Measurements from ENCODE around the gene P2RX6. TPM values are rescaled to one million over a fixed set of nuclear protein-coding genes. Genes with fewer than 3 reads are reported as not detected.

The P2RX6 gene
- total and polyA plus RNA-seq, 12 donors: 0.07 to 7.7 (median 3.2) TPM

DNA sequence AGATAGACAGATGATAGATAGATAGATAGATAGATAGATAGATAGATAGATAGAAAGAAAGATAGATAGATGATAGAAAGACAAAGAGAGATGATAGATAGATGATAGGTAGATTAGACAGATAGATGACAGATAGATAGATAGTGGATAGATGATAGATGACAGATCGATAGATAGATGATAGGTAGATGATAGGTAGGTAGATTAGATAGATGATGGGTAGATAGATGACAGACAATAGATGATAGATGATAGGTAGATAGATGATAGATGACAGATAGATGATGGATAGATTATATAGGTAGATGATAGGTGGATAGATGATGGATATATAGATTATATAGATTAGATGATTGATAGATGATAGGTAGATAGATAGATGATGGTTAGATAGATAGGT, 28.6 kb upstream of the P2RX6 start:
- TF ChIP-seq, protein P1, sequence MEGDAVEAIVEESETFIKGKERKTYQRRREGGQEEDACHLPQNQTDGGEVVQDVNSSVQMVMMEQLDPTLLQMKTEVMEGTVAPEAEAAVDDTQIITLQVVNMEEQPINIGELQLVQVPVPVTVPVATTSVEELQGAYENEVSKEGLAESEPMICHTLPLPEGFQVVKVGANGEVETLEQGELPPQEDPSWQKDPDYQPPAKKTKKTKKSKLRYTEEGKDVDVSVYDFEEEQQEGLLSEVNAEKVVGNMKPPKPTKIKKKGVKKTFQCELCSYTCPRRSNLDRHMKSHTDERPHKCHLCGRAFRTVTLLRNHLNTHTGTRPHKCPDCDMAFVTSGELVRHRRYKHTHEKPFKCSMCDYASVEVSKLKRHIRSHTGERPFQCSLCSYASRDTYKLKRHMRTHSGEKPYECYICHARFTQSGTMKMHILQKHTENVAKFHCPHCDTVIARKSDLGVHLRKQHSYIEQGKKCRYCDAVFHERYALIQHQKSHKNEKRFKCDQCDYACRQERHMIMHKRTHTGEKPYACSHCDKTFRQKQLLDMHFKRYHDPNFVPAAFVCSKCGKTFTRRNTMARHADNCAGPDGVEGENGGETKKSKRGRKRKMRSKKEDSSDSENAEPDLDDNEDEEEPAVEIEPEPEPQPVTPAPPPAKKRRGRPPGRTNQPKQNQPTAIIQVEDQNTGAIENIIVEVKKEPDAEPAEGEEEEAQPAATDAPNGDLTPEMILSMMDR (IDR thresholded peaks at IDR 0.05): no peak
- H3K27me3 ChIP-seq: no peaks in the 10 kb centered on the region
- peaks cover 6 to 18% (median 16%) of the 10 kb centered on the region in 9 donors for H3K4me1 ChIP-seq
- H3K36me3 ChIP-seq: peaks cover 0 to 71% (median 11%) of the 10 kb centered on the region in 9 donors
- WGBS, 2 donors: 95% methylated on average over 1 of the region's 1 CpG
- no peak overlapping the region for H3K4me3 ChIP-seq
- intact Hi-C loops (cut with DNase I): loop anchor here in 3 of 10 donors (10.0 kb wide), 3 partner anchors 58 to 102 kb away; partner anchors contain the start of genes CRKL (in 2 of the 3) and LRRC74B (in 1 of the 3)
- H3K9me3 ChIP-seq: no peaks in the 10 kb centered on the region
- ATAC-seq: no peak
- no peak overlapping the region for H3K27ac ChIP-seq
- no peak for DNase-seq

DNA sequence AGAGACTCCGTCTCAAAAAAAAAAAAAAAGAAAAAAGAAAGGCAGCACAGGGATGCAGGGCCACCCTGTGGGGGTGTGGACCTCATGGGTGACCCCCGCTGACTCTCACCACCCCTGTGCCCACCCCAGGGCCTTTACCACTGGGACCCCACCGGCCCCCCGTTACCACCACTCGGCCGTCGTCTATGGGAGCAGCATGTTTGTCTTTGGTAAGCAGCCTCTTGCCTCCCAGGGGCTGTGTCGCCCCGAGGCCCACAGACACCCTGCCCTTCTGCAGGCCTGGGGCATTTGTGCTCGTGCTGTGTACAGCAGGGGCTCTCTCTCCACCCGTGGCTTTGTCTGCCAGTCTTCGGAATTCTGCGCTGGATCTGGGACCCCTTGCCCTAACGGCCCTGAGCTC, 27.6 kb upstream of the P2RX6 start:
- H3K4me3 ChIP-seq: no peak overlapping the region
- intact Hi-C loops (cut with DNase I): loop anchor here in 3 of 10 donors (10.0 kb wide), 3 partner anchors 57 to 103 kb away; partner anchors contain the start of genes CRKL (in 2 of the 3) and LRRC74B (in 1 of the 3)
- peaks cover 0 to 81% (median 19%) of the 10 kb centered on the region in 9 donors for H3K36me3 ChIP-seq
- ATAC-seq: no peak
- 93 to 94% methylated on average over 14 of the region's 14 CpGs for WGBS, 2 donors
- no peaks in the 10 kb centered on the region for H3K27me3 ChIP-seq
- H3K9me3 ChIP-seq: no peaks in the 10 kb centered on the region
- H3K4me1 ChIP-seq: peaks cover 5 to 15% (median 13%) of the 10 kb centered on the region in 9 donors
- TF ChIP-seq, protein P1 (IDR thresholded peaks at IDR 0.05): no peak
- peak in 1 of 2 donors; percentile 11 for DNase-seq
- no peak overlapping the region for H3K27ac ChIP-seq

DNA sequence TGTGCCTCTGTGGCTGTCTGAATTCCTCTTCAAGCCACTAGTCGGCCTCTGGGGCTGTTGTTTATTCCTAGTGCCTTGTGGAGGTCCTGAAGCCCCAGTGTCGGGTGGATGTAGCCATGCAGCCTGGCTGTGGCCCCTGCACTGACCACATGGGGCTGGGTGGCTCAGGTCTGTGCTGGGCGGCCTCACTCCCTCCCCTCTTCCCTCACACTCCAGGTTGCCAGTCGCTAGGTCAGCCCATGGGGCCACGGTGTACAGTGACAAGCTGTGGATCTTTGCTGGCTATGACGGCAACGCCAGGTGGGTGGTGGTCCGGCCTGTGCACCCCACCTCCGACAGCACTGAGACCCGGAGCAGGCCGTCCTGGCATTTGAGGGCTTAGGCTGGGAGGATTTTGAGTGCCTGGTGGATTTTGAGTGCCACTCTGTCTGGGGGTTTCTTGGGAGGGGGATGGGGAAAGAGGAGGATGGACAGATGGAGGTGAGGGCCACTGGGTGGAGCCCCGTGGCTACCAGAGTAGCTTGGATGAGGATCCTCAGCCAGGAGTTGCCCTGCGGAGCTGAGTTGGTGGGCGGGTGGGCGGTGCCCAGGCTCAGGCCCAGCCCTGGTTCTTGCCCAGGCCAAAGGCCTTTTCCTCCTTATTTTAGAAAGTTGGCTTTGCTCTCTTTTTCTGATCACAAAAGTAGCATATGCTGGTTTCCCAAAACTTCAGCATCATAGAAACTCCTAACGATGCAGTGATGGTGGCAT, 26.2 kb upstream of the P2RX6 start:
- WGBS, 2 donors: 90 to 93% methylated on average over 16 of the region's 16 CpGs
- Histone ChIP-seq H3K9me3 (no peaks in the 10 kb centered on the region), H3K27me3 (no peaks in the 10 kb centered on the region), H3K4me1 (peaks cover 0 to 2% (median under 1%) of the 10 kb centered on the region in 9 donors), H3K4me3 (no peak overlapping the region), H3K27ac (no peak overlapping the region), H3K36me3 (peaks cover 0 to 91% (median 23%) of the 10 kb centered on the region in 9 donors)
- ATAC-seq (peak in 1 of 8 donors; percentile 15), DNase-seq (no peak)
- intact Hi-C loops (cut with DNase I): loop anchor here in 3 of 10 donors (10.0 kb wide), 3 partner anchors 56 to 104 kb away; partner anchors contain the start of genes CRKL (in 2 of the 3) and LRRC74B (in 1 of the 3)
- TF ChIP-seq, protein P1 (IDR thresholded peaks at IDR 0.05): no peak

DNA sequence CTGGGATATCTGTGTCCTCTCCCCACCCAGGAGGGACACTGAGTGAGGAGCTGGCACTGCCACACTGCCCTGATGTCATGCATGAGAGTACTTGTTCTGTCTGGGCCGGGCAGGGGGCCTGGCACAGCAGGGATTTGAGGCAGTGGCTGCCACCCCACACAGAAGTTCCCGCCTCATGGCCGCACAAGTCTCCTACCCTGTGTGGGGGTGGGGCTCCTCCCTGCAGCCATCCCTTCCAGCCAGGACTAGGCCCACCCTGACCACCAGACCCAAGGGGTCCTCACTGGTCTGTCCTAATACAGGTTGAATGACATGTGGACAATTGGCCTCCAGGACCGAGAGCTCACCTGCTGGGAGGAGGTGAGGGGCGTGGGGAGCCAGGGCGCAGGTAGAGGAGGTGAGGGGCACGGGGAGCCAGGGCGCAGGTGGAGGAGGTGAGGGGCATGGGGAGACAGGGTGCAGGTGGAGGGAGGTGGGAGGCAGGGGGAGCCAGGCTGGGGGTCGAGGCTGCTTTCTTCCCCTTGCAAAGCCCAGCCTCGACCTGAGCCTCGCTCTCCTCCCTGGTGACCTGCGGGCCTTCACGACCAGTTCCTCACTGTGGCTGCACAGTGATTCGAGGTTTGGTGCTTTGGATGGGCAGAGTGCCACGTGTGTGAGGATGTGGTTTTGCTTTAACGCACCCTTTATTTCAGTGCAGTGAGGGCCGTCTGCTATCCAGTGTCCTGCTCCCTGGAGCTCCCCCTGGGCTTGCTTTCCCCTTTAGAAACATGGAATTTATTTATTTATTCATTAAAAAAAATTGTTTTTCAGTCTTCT, 25.4 kb upstream of the P2RX6 start:
- Histone ChIP-seq H3K9me3 (no peaks in the 10 kb centered on the region), H3K4me1 (no peaks in the 10 kb centered on the region), H3K27me3 (no peaks in the 10 kb centered on the region), H3K4me3 (no peak overlapping the region), H3K36me3 (peaks cover 0 to 91% (median 23%) of the 10 kb centered on the region in 9 donors), H3K27ac (no peak overlapping the region)
- DNase-seq (no peak), ATAC-seq (peak in 1 of 8 donors; percentile 22)
- WGBS, 2 donors: 66 to 77% methylated on average over 16 to 17 of the region's 17 CpGs
- intact Hi-C loops (cut with DNase I): loop anchor here in 3 of 10 donors (10.0 kb wide), 3 partner anchors 55 to 105 kb away; partner anchors contain the start of genes CRKL (in 2 of the 3) and LRRC74B (in 1 of the 3)
- TF ChIP-seq, protein P1 (IDR thresholded peaks at IDR 0.05): no peak

Data from heart right ventricle (tissue), 16 donors.